ENCODE data around the gene OGFOD3.

OGFOD3 gene

GRCh38 chr17:82446649-82447048 is 28.3 kb upstream of the OGFOD3 start:
- DNase-seq (ENCODE audit: low read depth) = no peak

GRCh38 chr17:82446124-82446523 is 27.7 kb upstream of the OGFOD3 start:
- no peak for DNase-seq (ENCODE audit: low read depth)

GRCh38 chr17:82445542-82445941 is 27.2 kb upstream of the OGFOD3 start:
- DNase-seq (ENCODE audit: low read depth) = no peak

- DNase-seq (ENCODE audit: low read depth) = no peak
These were observed 26.6 kb upstream of the OGFOD3 start for GRCh38 chr17:82444941-82445521.

- no peak for DNase-seq (ENCODE audit: low read depth)
These were observed 26.0 kb upstream of the OGFOD3 start for GRCh38 chr17:82444284-82444893.

GRCh38 chr17:82443465-82444283 is 25.3 kb upstream of the OGFOD3 start:
- DNase-seq (ENCODE audit: low read depth) = no peak

- no peak for DNase-seq (ENCODE audit: low read depth)
These were observed 24.5 kb upstream of the OGFOD3 start for GRCh38 chr17:82442643-82443464.

GRCh38 chr17:82441691-82442487 is 23.5 kb upstream of the OGFOD3 start:
- no peak for DNase-seq (ENCODE audit: low read depth)

GRCh38 chr17:82440991-82441627 is 22.7 kb upstream of the OGFOD3 start:
- DNase-seq (ENCODE audit: low read depth) = no peak

GRCh38 chr17:82440469-82440981 is 22.1 kb upstream of the OGFOD3 start:
- no peak for DNase-seq (ENCODE audit: low read depth)

- no peak for DNase-seq (ENCODE audit: low read depth)
These were observed 21.5 kb upstream of the OGFOD3 start for GRCh38 chr17:82439829-82440365.

- DNase-seq (ENCODE audit: low read depth) = no peak
These were observed 20.9 kb upstream of the OGFOD3 start for GRCh38 chr17:82439194-82439828.

- no peak for DNase-seq (ENCODE audit: low read depth)
These were observed 20.2 kb upstream of the OGFOD3 start for GRCh38 chr17:82438401-82439193.

GRCh38 chr17:82437325-82437668 is 18.9 kb upstream of the OGFOD3 start:
- DNase-seq (ENCODE audit: low read depth) = no peak

- no peak for DNase-seq (ENCODE audit: low read depth)
These were observed 18.4 kb upstream of the OGFOD3 start for GRCh38 chr17:82436601-82437324.

- no peak for DNase-seq (ENCODE audit: low read depth)
These were observed 17.5 kb upstream of the OGFOD3 start for GRCh38 chr17:82435601-82436583.

GRCh38 chr17:82435103-82435502 is 16.7 kb upstream of the OGFOD3 start:
- DNase-seq (ENCODE audit: low read depth) = no peak

- no peak for DNase-seq (ENCODE audit: low read depth)
These were observed 15.8 kb upstream of the OGFOD3 start for GRCh38 chr17:82434216-82434565.

All from GM04504 (cell line).